GM19023 (cell line): ENCODE measurements around the gene TECTB.
"Not testable (repeated sequence)": the region's sequence is repeated elsewhere in the genome, so short reads cannot be mapped to it uniquely, and the experiment has no call there.

Source experiments
- ATAC-seq: cut with Tn5 transposase; IDR thresholded peaks from one replicate; pipeline ENCODE4 v1.9.1; 2021; ENCODE audit warnings: mild to moderate bottlenecking, moderate library complexity; ENCODE audit not compliant: unreplicated experiment

Gene TECTB

GRCh38 chr10:112283100-112283499 is at the start of gene TECTB:
Gene TECTB, plus strand, starts transcription at chr10:112283400. Its CDS starts 335 bp downstream, at chr10:112283735.
- no peak for ATAC-seq

- no peak for ATAC-seq
These were observed 48.1 kb upstream of the TECTB start for GRCh38 chr10:112235141-112235540.

GRCh38 chr10:112235920-112236319 is 47.3 kb upstream of the TECTB start:
- no peak for ATAC-seq

GRCh38 chr10:112236486-112236885 is 46.7 kb upstream of the TECTB start:
- ATAC-seq: no peak

- ATAC-seq: no peak
These were observed 43.9 kb upstream of the TECTB start for GRCh38 chr10:112239347-112239746.

- no peak for ATAC-seq
These were observed 42.8 kb upstream of the TECTB start for GRCh38 chr10:112240441-112240840.

GRCh38 chr10:112241651-112242341 is 41.4 kb upstream of the TECTB start:
- no peak for ATAC-seq

GRCh38 chr10:112242769-112243168 is 40.4 kb upstream of the TECTB start:
- no peak for ATAC-seq

- ATAC-seq: no peak
These were observed 39.5 kb upstream of the TECTB start for GRCh38 chr10:112243713-112244112.

GRCh38 chr10:112244197-112244596 is 39.0 kb upstream of the TECTB start:
- no peak for ATAC-seq

- ATAC-seq: no peak
These were observed 35.4 kb upstream of the TECTB start for GRCh38 chr10:112247791-112248190.

- ATAC-seq: no peak
These were observed 34.5 kb upstream of the TECTB start for GRCh38 chr10:112248584-112249295.

- ATAC-seq: no peak
These were observed 33.5 kb upstream of the TECTB start for GRCh38 chr10:112249722-112250121.

GRCh38 chr10:112250555-112250954 is 32.6 kb upstream of the TECTB start:
- ATAC-seq: no peak

GRCh38 chr10:112251238-112251637 is 32.0 kb upstream of the TECTB start:
- not testable (repeated sequence) for ATAC-seq

- ATAC-seq: no peak
These were observed 24.8 kb upstream of the TECTB start for GRCh38 chr10:112258407-112258806.

GRCh38 chr10:112259688-112260087 is 23.5 kb upstream of the TECTB start:
- ATAC-seq: no peak

- ATAC-seq: no peak
These were observed 22.4 kb upstream of the TECTB start for GRCh38 chr10:112260831-112261230.

- ATAC-seq: no peak
These were observed 21.8 kb upstream of the TECTB start for GRCh38 chr10:112261281-112261822.

- no peak for ATAC-seq
These were observed 20.7 kb upstream of the TECTB start for GRCh38 chr10:112262546-112262945.

GRCh38 chr10:112265745-112266144 is 17.5 kb upstream of the TECTB start:
- no peak for ATAC-seq

GRCh38 chr10:112269266-112269665 is 13.9 kb upstream of the TECTB start:
- ATAC-seq: no peak
